ENCODE measurements around the gene PRPF39.
"Not testable (repeated sequence)": the region's sequence is repeated elsewhere in the genome, so short reads cannot be mapped to it uniquely, and the experiment has no call there.

Gene PRPF39

GRCh38 chr14:45083976-45084722, at the start of gene PRPF39:
Gene PRPF39, plus strand, starts transcription at chr14:45084116. Its CDS starts 11,124 bp downstream, at chr14:45095240.
- DNase-seq = peak; percentile 91

GRCh38 chr14:45034730-45035129, 49.2 kb upstream of the PRPF39 start:
- DNase-seq = no peak

- DNase-seq = no peak
Measured at GRCh38 chr14:45038256-45038655, 45.7 kb upstream of the PRPF39 start.

- DNase-seq = no peak
Measured at GRCh38 chr14:45038865-45039264, 45.1 kb upstream of the PRPF39 start.

- no peak for DNase-seq
Measured at GRCh38 chr14:45039390-45039789, 44.5 kb upstream of the PRPF39 start.

GRCh38 chr14:45041641-45042040, 42.3 kb upstream of the PRPF39 start:
- DNase-seq = no peak

GRCh38 chr14:45044638-45045037, 39.3 kb upstream of the PRPF39 start:
- DNase-seq = no peak

- DNase-seq = no peak
Measured at GRCh38 chr14:45048385-45048784, 35.5 kb upstream of the PRPF39 start.

- DNase-seq = no peak
Measured at GRCh38 chr14:45051180-45051579, 32.7 kb upstream of the PRPF39 start.

- no peak for DNase-seq
Measured at GRCh38 chr14:45051896-45052295, 32.0 kb upstream of the PRPF39 start.

- DNase-seq = no peak
Measured at GRCh38 chr14:45057349-45057748, 26.6 kb upstream of the PRPF39 start.

- no peak for DNase-seq
Measured at GRCh38 chr14:45057881-45058364, 26.0 kb upstream of the PRPF39 start.

GRCh38 chr14:45060551-45060950, 23.4 kb upstream of the PRPF39 start:
- no peak for DNase-seq

GRCh38 chr14:45065540-45065939, 18.4 kb upstream of the PRPF39 start:
- DNase-seq = peak; percentile 7

- DNase-seq = no peak
Measured at GRCh38 chr14:45065956-45066355, 18.0 kb upstream of the PRPF39 start.

- no peak for DNase-seq
Measured at GRCh38 chr14:45066667-45067066, 17.2 kb upstream of the PRPF39 start.

- DNase-seq = no peak
Measured at GRCh38 chr14:45068396-45068795, 15.5 kb upstream of the PRPF39 start.

- no peak for DNase-seq
Measured at GRCh38 chr14:45070215-45070614, 13.7 kb upstream of the PRPF39 start.

GRCh38 chr14:45072126-45072525, 11.8 kb upstream of the PRPF39 start:
- DNase-seq = no peak

GRCh38 chr14:45073231-45073879, 10.6 kb upstream of the PRPF39 start:
- DNase-seq = no peak

- DNase-seq = no peak
Measured at GRCh38 chr14:45078323-45078722, 5.6 kb upstream of the PRPF39 start.

- not testable (repeated sequence) for DNase-seq
Measured at GRCh38 chr14:45080416-45080968, 3.4 kb upstream of the PRPF39 start.

- not testable (repeated sequence) for DNase-seq
Measured at GRCh38 chr14:45081096-45081495, 2.8 kb upstream of the PRPF39 start.

- no peak for DNase-seq
Measured at GRCh38 chr14:45082420-45082819, 1.5 kb upstream of the PRPF39 start.

Data from fibroblast of skin of right biceps (primary cell).